Measurements from ENCODE around the gene AGAP1.
A peak's percentile ranks its signal among the peaks of the same experiment; 100 is the strongest.

The AGAP1 gene

GRCh38 chr2:236172255-236173035, 678.6 kb downstream of the AGAP1 start:
- ATAC-seq (no peak), DNase-seq (no peak)

DNA sequence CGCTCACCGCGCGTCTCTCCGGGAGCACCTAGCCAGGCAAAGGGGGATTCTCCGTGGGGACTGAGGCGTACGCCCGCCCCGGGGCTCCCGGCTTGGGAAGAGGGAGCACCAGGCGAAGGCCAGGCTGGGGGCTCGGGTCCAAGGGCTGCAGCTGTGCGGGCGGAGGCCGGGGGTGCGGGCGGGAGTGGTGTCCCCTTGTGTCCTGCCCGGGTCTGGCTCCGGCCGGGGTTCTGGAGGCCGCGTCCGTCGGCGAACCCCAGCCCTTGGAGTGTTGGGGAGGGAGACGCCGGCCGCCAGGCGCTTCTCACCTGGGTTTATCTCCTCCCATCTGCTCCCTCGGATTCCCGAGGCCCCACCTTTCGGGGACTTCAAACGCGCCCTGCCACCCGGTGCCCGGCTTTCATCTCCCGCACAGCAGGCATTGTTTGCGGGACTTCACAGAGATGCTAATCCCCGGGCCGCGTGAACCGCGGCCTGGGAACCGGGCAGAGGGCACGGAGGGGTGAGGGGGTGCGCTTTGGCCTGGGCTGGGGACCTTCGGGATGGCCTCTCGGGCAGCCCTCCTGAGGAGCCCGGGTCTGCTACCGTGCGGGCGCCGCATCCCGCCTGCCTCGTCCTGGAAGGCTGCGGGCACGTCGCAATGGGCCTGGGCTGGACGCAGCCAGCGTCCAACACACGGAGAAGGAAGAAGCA, 679.3 kb downstream of the AGAP1 start:
- ATAC-seq (no peak), DNase-seq (no peak)

GRCh38 chr2:236173729-236174607, 680.1 kb downstream of the AGAP1 start:
- ATAC-seq (no peak), DNase-seq (no peak)

GRCh38 chr2:236175548-236176150, 681.8 kb downstream of the AGAP1 start:
- ATAC-seq (no peak), DNase-seq (no peak)

DNA sequence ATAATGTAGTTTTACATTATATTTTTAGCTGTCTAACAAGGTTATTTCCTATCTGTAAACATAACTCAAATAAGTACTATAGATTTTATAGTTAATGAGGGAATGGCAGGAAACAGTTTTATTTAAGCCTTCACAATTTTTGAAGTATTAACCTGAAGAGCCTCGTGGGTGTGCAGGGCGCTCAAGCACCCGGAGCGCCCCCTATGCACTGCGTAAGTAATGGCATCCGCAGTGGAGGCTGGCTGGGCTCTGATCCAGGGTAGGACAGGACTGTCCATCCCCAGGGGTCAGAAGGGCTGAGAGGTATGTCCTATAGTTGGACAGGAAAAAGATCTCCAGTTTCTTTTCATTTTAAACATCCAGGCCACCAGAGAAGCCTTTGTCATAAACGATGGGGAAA, 682.6 kb downstream of the AGAP1 start:
- DNase-seq (no peak), ATAC-seq (no peak)

- ATAC-seq = no peak
- no peak for DNase-seq
Measured at GRCh38 chr2:236176951-236177350, 683.1 kb downstream of the AGAP1 start.

- peak; percentile 56 for DNase-seq
- peak; percentile 70 for ATAC-seq
Measured at GRCh38 chr2:236177604-236177966, 683.7 kb downstream of the AGAP1 start.

DNA sequence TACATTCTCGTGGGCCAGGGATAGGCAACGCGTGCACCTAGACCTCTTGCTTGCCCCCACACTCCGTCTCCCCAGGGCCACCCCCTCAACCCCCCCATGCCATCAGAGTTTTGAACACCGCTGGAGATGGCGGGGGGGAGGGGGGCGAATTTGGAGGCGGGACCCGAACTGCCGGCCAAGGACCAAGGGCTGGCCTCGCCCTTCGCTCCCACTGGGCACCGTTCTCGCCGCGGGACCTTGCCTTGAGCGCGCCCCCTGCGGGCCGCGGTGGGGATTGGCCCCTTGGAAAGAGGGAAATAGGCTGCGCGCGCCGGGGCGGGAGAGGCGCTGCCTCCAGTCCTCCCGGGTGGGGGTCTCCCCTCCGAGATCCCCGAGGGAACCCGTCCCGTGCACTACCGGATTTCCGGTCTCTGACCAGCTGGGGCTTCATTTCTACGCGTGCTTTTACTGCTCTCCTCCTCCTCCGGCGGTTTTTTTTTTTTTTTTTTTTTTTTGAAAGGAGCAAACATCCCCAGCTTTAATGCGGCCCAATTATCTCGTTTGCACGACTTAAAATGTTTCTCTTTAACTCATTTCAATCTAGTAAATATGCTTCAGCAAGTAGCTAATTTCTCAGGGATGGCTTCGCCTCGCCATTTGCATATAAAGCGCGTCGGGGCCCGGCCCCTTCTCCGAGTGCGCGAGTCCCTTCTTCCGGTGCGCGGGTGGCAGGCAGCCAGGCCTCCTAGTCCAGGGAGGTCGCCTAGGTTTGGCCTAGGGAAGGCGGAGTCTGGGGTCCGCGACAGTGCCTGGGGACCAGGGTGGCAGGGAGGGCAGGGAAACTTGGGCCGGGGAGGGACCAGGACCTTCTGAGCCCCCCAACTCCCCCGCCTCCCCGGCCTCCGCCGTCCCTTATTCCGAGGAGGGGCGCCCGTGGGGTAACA, 684.4 kb downstream of the AGAP1 start:
- peak; percentile 61 for DNase-seq
- ATAC-seq = no peak

GRCh38 chr2:236178890-236179235, 685.0 kb downstream of the AGAP1 start:
- ATAC-seq (no peak), DNase-seq (no peak)

- no peak for ATAC-seq
- no peak for DNase-seq
Measured at GRCh38 chr2:236179236-236180075, 685.6 kb downstream of the AGAP1 start.

GRCh38 chr2:236180076-236180816, 686.4 kb downstream of the AGAP1 start:
- ATAC-seq (no peak), DNase-seq (no peak)

- peak; percentile 62 for DNase-seq
Measured at GRCh38 chr2:236180831-236181453, 687.1 kb downstream of the AGAP1 start.

More at GRCh38 chr2:236180831-236181453, 687.1 kb downstream of the AGAP1 start:
- no peak for ATAC-seq
